Measurements from ENCODE around the gene OTUD4.

GRCh38 chr4:145195167-145195952, 15.0 kb upstream of the OTUD4 start:
- TF ChIP-seq CTCF (IDR thresholded peaks at IDR 0.05; ENCODE audit: low read length) (no peak), EZH2 (IDR thresholded peaks at IDR 0.05; ENCODE audit: borderline replicate concordance, low read length) (no peak)
